Neuronal stem cell (in vitro differentiated cells): ENCODE results near the gene MAGI1.

Source experiments
- DNase-seq: peaks from one replicate; pipeline ENCODE4 v3.0.0-alpha.2; 2013; ENCODE audit warnings: low spot score
- H2AFZ ChIP-seq: one replicate; pipeline ENCODE4 v1.6.1; 2013; ENCODE audit warnings: mild to moderate bottlenecking, low read length, inconsistent platforms
- H2AK5ac ChIP-seq: 2 replicates; pipeline ENCODE4 v1.6.1; 2013; ENCODE audit warnings: low read depth, mild to moderate bottlenecking, inconsistent platforms, low read length, moderate library complexity, mixed read lengths
- H2BK120ac ChIP-seq: 2 replicates; pipeline ENCODE4 v1.6.1; 2013; ENCODE audit warnings: low read depth, mild to moderate bottlenecking, inconsistent platforms, low read length, moderate library complexity, mixed read lengths
- H2BK12ac ChIP-seq: one replicate; pipeline ENCODE4 v1.6.1; 2013; ENCODE audit warnings: low read length, inconsistent platforms
- H2BK15ac ChIP-seq: 2 replicates; pipeline ENCODE4 v1.6.1; 2013; ENCODE audit warnings: mild to moderate bottlenecking, low read length, inconsistent platforms, mixed read lengths
- H2BK5ac ChIP-seq: one replicate; pipeline ENCODE4 v1.6.1; 2013; ENCODE audit warnings: inconsistent platforms, mild to moderate bottlenecking, low read length, moderate library complexity
- H3K14ac ChIP-seq: one replicate; pipeline ENCODE4 v1.6.1; 2013; ENCODE audit warnings: low read length, inconsistent platforms
- H3K18ac ChIP-seq: 2 replicates; pipeline ENCODE4 v1.6.1; 2013; ENCODE audit warnings: low read length, inconsistent platforms
- H3K23ac ChIP-seq: 2 replicates; pipeline ENCODE4 v1.6.1; 2013; ENCODE audit warnings: low read depth, mild to moderate bottlenecking, mixed read lengths, low read length, inconsistent platforms; ENCODE audit not compliant: poor library complexity
- H3K27ac ChIP-seq: replicated peaks from 3 replicates; pipeline ENCODE4 v1.5.1; 2013; ENCODE audit warnings: low read length, inconsistent platforms
- H3K27me3 ChIP-seq, 3 experiments: 2 replicates each; pipeline ENCODE4 v1.6.1; 2013; ENCODE audit warnings: low read length in 3 of 3, mild to moderate bottlenecking in 2 of 3, inconsistent platforms in 1 of 3, low read depth in 1 of 3, mixed read lengths in 1 of 3, moderate library complexity in 1 of 3; ENCODE audit not compliant: control insufficient read depth in 3 of 3, insufficient read depth in 3 of 3
- H3K36me3 ChIP-seq, 2 donors: replicated peaks in 1 of 2; 2 replicates each; pipeline ENCODE4 v1.6.1; 2013; ENCODE audit warnings: low read length in 2 of 2; ENCODE audit not compliant: control insufficient read depth in 2 of 2, insufficient read depth in 2 of 2
- H3K4ac ChIP-seq: 2 replicates; pipeline ENCODE4 v1.6.1; 2013; ENCODE audit warnings: inconsistent platforms, mild to moderate bottlenecking, low read length, moderate library complexity
- H3K4me1 ChIP-seq, 2 donors: 1 replicate in 1 of 2; 2 replicates in 1 of 2; pipeline ENCODE4 v1.6.1; 2013; ENCODE audit warnings: low read length in 2 of 2, low read depth in 1 of 2; ENCODE audit not compliant: control insufficient read depth in 2 of 2, insufficient read depth in 1 of 2
- H3K4me2 ChIP-seq: one replicate; pipeline ENCODE4 v1.6.1; 2013; ENCODE audit warnings: mild to moderate bottlenecking, low read length, inconsistent platforms; ENCODE audit not compliant: insufficient read depth, poor library complexity, severe bottlenecking
- H3K4me3 ChIP-seq, 2 donors: 2 replicates each; pipeline ENCODE4 v1.5.1; 2013; ENCODE audit warnings: low read length in 2 of 2, mild to moderate bottlenecking in 2 of 2, inconsistent platforms in 1 of 2, moderate library complexity in 1 of 2
- H3K79me1 ChIP-seq: one replicate; pipeline ENCODE4 v1.6.1; 2013; ENCODE audit warnings: low read depth, mild to moderate bottlenecking, inconsistent platforms, low read length, moderate library complexity
- H3K9ac ChIP-seq: one replicate; pipeline ENCODE4 v1.6.1; 2013; ENCODE audit warnings: mild to moderate bottlenecking, low read depth, low read length, inconsistent platforms; ENCODE audit not compliant: poor library complexity
- H3K9me3 ChIP-seq, 2 donors: replicated peaks in 1 of 2; 2 replicates each; pipeline versions ENCODE3 to v1.6.1; 2013; ENCODE audit warnings: low read length in 2 of 2, mild to moderate bottlenecking in 2 of 2, inconsistent platforms in 1 of 2, low read depth in 1 of 2, mixed read lengths in 1 of 2, moderate library complexity in 1 of 2; ENCODE audit not compliant: control insufficient read depth in 2 of 2, insufficient read depth in 1 of 2
- H4K8ac ChIP-seq: one replicate; pipeline ENCODE4 v1.6.1; 2013; ENCODE audit warnings: low read depth, mild to moderate bottlenecking, inconsistent platforms, low read length, moderate library complexity
- H4K91ac ChIP-seq: one replicate; pipeline ENCODE4 v1.6.1; 2013; ENCODE audit warnings: low read length, low read depth, mild to moderate bottlenecking, inconsistent platforms; ENCODE audit not compliant: poor library complexity
- WGBS, 2 donors: extraction: QIAGEN DNeasy Blood & Tissue Kit; methylation state at CpG; one replicate each; pipeline ENCODE4 v1.1.7; 2013; ENCODE audit warnings: missing lambda C conversion rate in 2 of 2, mixed read lengths in 1 of 2; ENCODE audit not compliant: insufficient read length in 2 of 2, insufficient replicate concordance in 1 of 2; ENCODE audit errors: extremely low coverage in 2 of 2; 5-methylcytosine and 5-hydroxymethylcytosine counted together

The MAGI1 gene

GRCh38 chr3:65448120-65448519, 590.6 kb downstream of the MAGI1 start:
- no peak overlapping the region for H4K91ac ChIP-seq
- no peak overlapping the region for H2BK15ac ChIP-seq
- no peak overlapping the region for H3K4me2 ChIP-seq
- H3K79me1 ChIP-seq: no peaks in the 10 kb centered on the region
- H3K9ac ChIP-seq: no peak overlapping the region
- no peak overlapping the region for H2AFZ ChIP-seq
- H3K4me1 ChIP-seq: peaks cover 2 to 8% of the 10 kb centered on the region in 2 donors
- H3K27ac ChIP-seq: no peak overlapping the region
- H2AK5ac ChIP-seq: no peak overlapping the region
- DNase-seq: no peak
- H3K9me3 ChIP-seq: no peaks in the 10 kb centered on the region
- H3K4ac ChIP-seq: no peak overlapping the region
- H2BK12ac ChIP-seq: no peak overlapping the region
- no peak overlapping the region for H2BK120ac ChIP-seq
- no peak overlapping the region for H3K14ac ChIP-seq
- no CpG with 5 or more reads among the region's 3 CpGs for WGBS, 2 donors
- no peak overlapping the region for H2BK5ac ChIP-seq
- H3K18ac ChIP-seq: no peak overlapping the region
- no peaks in the 10 kb centered on the region for H3K27me3 ChIP-seq
- H3K23ac ChIP-seq: no peak overlapping the region
- H4K8ac ChIP-seq: no peak overlapping the region
- H3K4me3 ChIP-seq: no peak overlapping the region
- H3K36me3 ChIP-seq: peaks cover 2 to 39% of the 10 kb centered on the region in 2 donors

- Histone ChIP-seq H4K91ac (no peak overlapping the region), H3K79me1 (no peaks in the 10 kb centered on the region), H2BK120ac (no peak overlapping the region), H2BK15ac (no peak overlapping the region), H3K27me3 (no peaks in the 10 kb centered on the region), H3K4ac (no peak overlapping the region), H2AK5ac (no peak overlapping the region), H3K4me1 (peaks cover 2 to 8% of the 10 kb centered on the region in 2 donors), H3K9me3 (no peaks in the 10 kb centered on the region), H3K23ac (no peak overlapping the region), H3K4me2 (no peak overlapping the region), H3K18ac (no peak overlapping the region), H2AFZ (no peak overlapping the region), H3K27ac (no peak overlapping the region), H3K36me3 (peaks cover 0 to 36% of the 10 kb centered on the region in 2 donors), H4K8ac (no peak overlapping the region), H3K4me3 (no peak overlapping the region), H3K14ac (no peak overlapping the region), H2BK5ac (no peak overlapping the region), H2BK12ac (no peak overlapping the region), H3K9ac (no peak overlapping the region)
- WGBS, 2 donors: no CpG with 5 or more reads among the region's 4 CpGs
- no peak for DNase-seq
Measured at GRCh38 chr3:65445573-65446169, 593.0 kb downstream of the MAGI1 start.

GRCh38 chr3:65444447-65444815, 594.3 kb downstream of the MAGI1 start:
- Histone ChIP-seq H3K79me1 (no peaks in the 10 kb centered on the region), H2BK5ac (no peak overlapping the region), H2AFZ (no peak overlapping the region), H3K4ac (no peak overlapping the region), H3K18ac (no peak overlapping the region), H3K27me3 (no peaks in the 10 kb centered on the region), H3K27ac (no peak overlapping the region), H3K36me3 (peaks cover 0 to 38% of the 10 kb centered on the region in 2 donors), H4K8ac (no peak overlapping the region), H3K9ac (no peak overlapping the region), H2AK5ac (no peak overlapping the region), H3K23ac (no peak overlapping the region), H3K4me3 (no peak overlapping the region), H2BK120ac (no peak overlapping the region), H2BK12ac (no peak overlapping the region), H3K9me3 (no peaks in the 10 kb centered on the region), H3K4me2 (no peak overlapping the region), H2BK15ac (no peak overlapping the region), H3K14ac (no peak overlapping the region), H3K4me1 (peaks cover 3 to 7% of the 10 kb centered on the region in 2 donors), H4K91ac (no peak overlapping the region)
- no CpG with 5 or more reads among the region's 7 CpGs for WGBS, 2 donors
- DNase-seq: no peak

- no peaks in the 10 kb centered on the region for H3K79me1 ChIP-seq
- WGBS, 2 donors: no CpG with 5 or more reads among the region's 4 CpGs
- H3K9ac ChIP-seq: no peak overlapping the region
- no peak overlapping the region for H3K27ac ChIP-seq
- H3K36me3 ChIP-seq: peaks cover 0 to 43% of the 10 kb centered on the region in 2 donors
- H4K91ac ChIP-seq: no peak overlapping the region
- H3K27me3 ChIP-seq: no peaks in the 10 kb centered on the region
- H3K14ac ChIP-seq: no peak overlapping the region
- no peak overlapping the region for H2BK15ac ChIP-seq
- H2BK120ac ChIP-seq: no peak overlapping the region
- no peak overlapping the region for H2AK5ac ChIP-seq
- no peak overlapping the region for H2BK12ac ChIP-seq
- H3K18ac ChIP-seq: no peak overlapping the region
- H3K23ac ChIP-seq: no peak overlapping the region
- no peak overlapping the region for H3K4me3 ChIP-seq
- no peak overlapping the region for H3K4me2 ChIP-seq
- no peak overlapping the region for H4K8ac ChIP-seq
- H3K4ac ChIP-seq: no peak overlapping the region
- no peaks in the 10 kb centered on the region for H3K9me3 ChIP-seq
- no peak overlapping the region for H2AFZ ChIP-seq
- peaks cover 3 to 7% of the 10 kb centered on the region in 2 donors for H3K4me1 ChIP-seq
- H2BK5ac ChIP-seq: no peak overlapping the region
- DNase-seq: no peak
Measured at GRCh38 chr3:65443739-65444446, 594.8 kb downstream of the MAGI1 start.
